Testis (tissue), 2 donors: ENCODE data around the gene CAPN7.

Experiments
- POLR2A ChIP-seq: fragments of 450-650 bp; IDR thresholded peaks from one replicate; pipeline ENCODE4 v1.6.1; 2017; ENCODE audit warnings: antibody characterized with exemption, mild to moderate bottlenecking, moderate library complexity
- TF ChIP-seq, protein P1 (sequence below), 3 experiments: fragments of 450-650 bp in 2 of 3; fragments of 200-600 bp in 1 of 3; sonication (generic) in 1 of 3; IDR thresholded peaks; one replicate each; pipeline ENCODE4 v1.5.1; 2016 to 2019; ENCODE audit warnings: antibody characterized with exemption in 3 of 3, mild to moderate bottlenecking in 2 of 3, moderate library complexity in 1 of 3

DNA sequence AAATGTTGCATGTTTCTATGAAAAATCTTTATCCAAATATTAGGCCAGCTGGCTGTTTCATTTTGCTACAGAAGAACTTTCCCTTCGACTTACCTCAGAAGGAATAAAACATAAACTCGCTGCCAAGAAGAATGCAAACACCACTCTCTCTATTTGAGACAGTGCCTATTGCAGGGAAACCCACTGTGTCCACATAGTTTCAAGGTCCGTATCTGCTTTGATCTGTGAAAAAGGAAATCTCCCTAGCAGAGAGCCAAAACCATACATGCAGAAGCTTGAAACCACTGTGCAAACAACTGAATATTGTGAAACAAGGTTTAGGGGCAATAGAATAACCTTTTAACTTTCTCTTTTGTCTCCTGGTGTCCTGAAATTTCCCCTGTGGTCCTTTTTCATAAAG, 35.0 kb upstream of the CAPN7 start:
- TF ChIP-seq, protein P1, sequence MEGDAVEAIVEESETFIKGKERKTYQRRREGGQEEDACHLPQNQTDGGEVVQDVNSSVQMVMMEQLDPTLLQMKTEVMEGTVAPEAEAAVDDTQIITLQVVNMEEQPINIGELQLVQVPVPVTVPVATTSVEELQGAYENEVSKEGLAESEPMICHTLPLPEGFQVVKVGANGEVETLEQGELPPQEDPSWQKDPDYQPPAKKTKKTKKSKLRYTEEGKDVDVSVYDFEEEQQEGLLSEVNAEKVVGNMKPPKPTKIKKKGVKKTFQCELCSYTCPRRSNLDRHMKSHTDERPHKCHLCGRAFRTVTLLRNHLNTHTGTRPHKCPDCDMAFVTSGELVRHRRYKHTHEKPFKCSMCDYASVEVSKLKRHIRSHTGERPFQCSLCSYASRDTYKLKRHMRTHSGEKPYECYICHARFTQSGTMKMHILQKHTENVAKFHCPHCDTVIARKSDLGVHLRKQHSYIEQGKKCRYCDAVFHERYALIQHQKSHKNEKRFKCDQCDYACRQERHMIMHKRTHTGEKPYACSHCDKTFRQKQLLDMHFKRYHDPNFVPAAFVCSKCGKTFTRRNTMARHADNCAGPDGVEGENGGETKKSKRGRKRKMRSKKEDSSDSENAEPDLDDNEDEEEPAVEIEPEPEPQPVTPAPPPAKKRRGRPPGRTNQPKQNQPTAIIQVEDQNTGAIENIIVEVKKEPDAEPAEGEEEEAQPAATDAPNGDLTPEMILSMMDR (IDR thresholded peaks at IDR 0.05), result no peak
- TF ChIP-seq POLR2A, result no peak
